IMR-90 (cell line): ENCODE measurements around the gene VAT1L. TPM values are rescaled to one million over a fixed set of nuclear protein-coding genes. Genes with fewer than 3 reads are reported as not detected.

Source experiments
- ATAC-seq: fragments of 200-7000 bp; cut with Tn5 transposase; 2 replicates; pipeline ENCODE4 v1.9.1; 2020; ENCODE audit warnings: low read depth, mild to moderate bottlenecking, moderate library complexity
- BruUV-seq: library from RNA; stranded (reverse); fragments of 400-500 nt; replicated peaks from 2 replicates; lab custom pipeline; 2021; lab: Mats Ljungman, UMichigan
- CTCF ChIA-PET: fragments of 300-600 bp; formaldehyde crosslinking; extraction: SDS; loops from one replicate; lab custom pipeline; 2021; ENCODE audit warnings: antibody characterized with exemption; lab: Yijun Ruan, JAX
- POLR2A ChIA-PET: fragments of 300-600 bp; sonication (Branson Sonifier 250); formaldehyde crosslinking; loops from one replicate; lab custom pipeline; 2022; ENCODE audit warnings: antibody characterized with exemption; ENCODE audit not compliant: unreplicated experiment; lab: Charles Lee
- DNase-seq: peaks from one replicate; pipeline ENCODE4 v3.0.0; 2013
- H2AFZ ChIP-seq: replicated peaks from 2 replicates; pipeline ENCODE3; 2013; ENCODE audit warnings: low read length, mild to moderate bottlenecking; ENCODE audit not compliant: poor library complexity
- H2AK5ac ChIP-seq: 2 replicates; pipeline ENCODE4 v1.6.1; 2013; ENCODE audit warnings: low read depth, low read length, inconsistent platforms
- H2AK9ac ChIP-seq: replicated peaks from 2 replicates; pipeline ENCODE3; 2013; ENCODE audit warnings: mild to moderate bottlenecking, low read depth, low read length, moderate library complexity; ENCODE audit not compliant: poor library complexity
- H2BK120ac ChIP-seq: 2 replicates; pipeline ENCODE4 v1.6.1; 2013; ENCODE audit warnings: low read depth, low read length, inconsistent platforms
- H2BK15ac ChIP-seq: 3 replicates; pipeline ENCODE4 v1.6.1; 2013; ENCODE audit warnings: low read depth, low read length, inconsistent platforms
- H2BK20ac ChIP-seq: 2 replicates; pipeline ENCODE4 v1.6.1; 2013; ENCODE audit warnings: low read depth, mild to moderate bottlenecking, inconsistent platforms, low read length, moderate library complexity
- H2BK5ac ChIP-seq: 2 replicates; pipeline ENCODE4 v1.6.1; 2013; ENCODE audit warnings: mild to moderate bottlenecking, low read depth, low read length, inconsistent platforms; ENCODE audit not compliant: poor library complexity, severe bottlenecking
- H3K14ac ChIP-seq: replicated peaks from 2 replicates; pipeline ENCODE4 v1.6.1; 2013; ENCODE audit warnings: low read depth, low read length, inconsistent platforms
- H3K18ac ChIP-seq: 2 replicates; pipeline ENCODE4 v1.6.1; 2013; ENCODE audit warnings: low read depth, low read length, control low read depth
- H3K23ac ChIP-seq: 2 replicates; pipeline ENCODE4 v1.6.1; 2013; ENCODE audit warnings: low read depth, low read length, inconsistent platforms
- H3K27ac ChIP-seq: 2 replicates; pipeline ENCODE4 v1.5.1; 2013; ENCODE audit warnings: mild to moderate bottlenecking, control low read depth, low read length; ENCODE audit not compliant: insufficient read depth
- H3K27me3 ChIP-seq: 2 replicates; pipeline ENCODE4 v1.6.1; 2013; ENCODE audit warnings: low read length; ENCODE audit not compliant: control insufficient read depth, insufficient read depth
- H3K36me3 ChIP-seq: 2 replicates; pipeline ENCODE4 v1.6.1; 2013; ENCODE audit warnings: low read length, mixed read lengths; ENCODE audit not compliant: control insufficient read depth, insufficient read depth
- H3K4ac ChIP-seq: 2 replicates; pipeline ENCODE4 v1.6.1; 2013; ENCODE audit warnings: low read depth, low read length, inconsistent platforms
- H3K4me1 ChIP-seq: 2 replicates; pipeline ENCODE4 v1.6.1; 2013; ENCODE audit warnings: low read length, mixed read lengths; ENCODE audit not compliant: control insufficient read depth, insufficient read depth
- H3K4me2 ChIP-seq: 2 replicates; pipeline ENCODE4 v1.6.1; 2013; ENCODE audit warnings: low read depth, mild to moderate bottlenecking, control low read depth, low read length, moderate library complexity
- H3K4me3 ChIP-seq: 2 replicates; pipeline ENCODE4 v1.5.1; 2013; ENCODE audit warnings: low read depth, mild to moderate bottlenecking, control low read depth, low read length, moderate library complexity; ENCODE audit not compliant: insufficient read depth
- H3K56ac ChIP-seq: 2 replicates; pipeline ENCODE4 v1.6.1; 2013; ENCODE audit warnings: low read length, inconsistent platforms; ENCODE audit not compliant: insufficient read depth; ENCODE audit errors: extremely low read depth
- H3K79me1 ChIP-seq, 2 experiments: 2 replicates each; pipeline ENCODE4 v1.6.1; 2013; ENCODE audit warnings: low read length in 2 of 2, inconsistent platforms in 1 of 2, low read depth in 1 of 2
- H3K9ac ChIP-seq: 2 replicates; pipeline ENCODE4 v1.6.1; 2013; ENCODE audit warnings: low read depth, low read length, control low read depth
- H3K9me1 ChIP-seq: 2 replicates; pipeline ENCODE4 v1.6.1; 2013; ENCODE audit warnings: low read length, inconsistent platforms; ENCODE audit not compliant: insufficient read depth
- H3K9me3 ChIP-seq: 2 replicates; pipeline ENCODE4 v1.6.1; 2013; ENCODE audit warnings: low read length; ENCODE audit not compliant: control insufficient read depth, insufficient read depth
- H4K20me1 ChIP-seq: 2 replicates; pipeline ENCODE4 v1.6.1; 2013; ENCODE audit warnings: low read length, inconsistent platforms; ENCODE audit not compliant: insufficient read depth
- H4K5ac ChIP-seq: 2 replicates; pipeline ENCODE4 v1.6.1; 2013; ENCODE audit warnings: mild to moderate bottlenecking, low read depth, low read length, control low read depth
- H4K8ac ChIP-seq, 2 experiments: 2 replicates each; pipeline ENCODE4 v1.6.1; 2013; ENCODE audit warnings: low read depth in 2 of 2, low read length in 2 of 2, control low read depth in 1 of 2, inconsistent platforms in 1 of 2
- H4K91ac ChIP-seq: 2 replicates; pipeline ENCODE4 v1.6.1; 2013; ENCODE audit warnings: low read depth, low read length, inconsistent platforms; ENCODE audit not compliant: insufficient read depth
- ELK1 ChIP-seq: fragments of 150-350 bp; IDR thresholded peaks from 2 replicates; pipeline ENCODE4 v1.6.1; 2016; ENCODE audit warnings: low read depth, mild to moderate bottlenecking, low read length, moderate library complexity, borderline replicate concordance
- MAFK ChIP-seq: IDR thresholded peaks from 2 replicates; pipeline ENCODE4 v1.6.1; 2012; ENCODE audit warnings: low read depth, low read length, improper control_type of control experiment
- MAZ ChIP-seq: IDR thresholded peaks from 2 replicates; pipeline ENCODE4 v1.6.1; 2012; ENCODE audit warnings: low read depth, mild to moderate bottlenecking, low read length, improper control_type of control experiment, moderate library complexity, borderline replicate concordance
- RCOR1 ChIP-seq: IDR thresholded peaks from 2 replicates; pipeline ENCODE4 v1.6.1; 2012; ENCODE audit warnings: mild to moderate bottlenecking, low read length, improper control_type of control experiment; ENCODE audit not compliant: insufficient replicate concordance
- USF2 ChIP-seq: fragments of 150-350 bp; IDR thresholded peaks from 2 replicates; pipeline ENCODE4 v1.6.1; 2017; ENCODE audit warnings: mild to moderate bottlenecking, antibody characterized with exemption, low read length, low read depth
- WGBS, 2 experiments: methylation state at CpG; one replicate each; pipeline versions ENCODE4 v1.1.5 to v1.1.7; 2013; ENCODE audit warnings: missing lambda C conversion rate in 2 of 2; ENCODE audit not compliant: insufficient read length in 1 of 2; ENCODE audit errors: extremely low coverage in 2 of 2; 5-methylcytosine and 5-hydroxymethylcytosine counted together
- dilution Hi-C: fragments of 300-500 bp; cut with HindIII; formaldehyde crosslinking; loops from one replicate; pipeline ENCODE4 v1.14.3; 2018; ENCODE audit warnings: low sequenced_read_pairs; ENCODE audit not compliant: unreplicated experiment
- in situ Hi-C: fragments of 300-500 bp; cut with MboI; formaldehyde crosslinking; loops from 3 replicates; pipeline ENCODE4 v1.14.3; 2019; ENCODE audit warnings: low sequenced_read_pairs, inconsistent platforms, mixed read lengths
- intact Hi-C: fragments of 100-400 bp; cut with micrococcal nuclease; formaldehyde crosslinking; loops from 2 replicates; pipeline ENCODE4 v1.10.0; 2022
- polyA plus RNA-seq, 3 experiments: library from polyadenylated mRNA; depleted of rRNA; stranded (reverse); fragments of >200 nt; gene quantifications; 2 replicates each; pipeline ENCODE4 v1.2.3, GENCODE V29; 2012; ENCODE audit warnings: low replicate concordance in 1 of 3
- total RNA-seq: library from RNA; depleted of rRNA; stranded (reverse); fragments of >200 nt; gene quantifications from 2 replicates; pipeline ENCODE4 v1.2.3, GENCODE V29; 2012

Gene VAT1L
- total and polyA plus RNA-seq, 2 of the 4 experiments (the other 2 are of a cell fraction), result 15.4 to 18.5 TPM

- TF ChIP-seq MAZ, result no peak
These were observed 178.9 kb downstream of the VAT1L start (continued) for GRCh38 chr16:77967054-77967904.

GRCh38 chr16:77969861-77970260 is 181.5 kb downstream of the VAT1L start:
- Histone ChIP-seq H4K5ac (no peak overlapping the region), H2AK5ac (no peak overlapping the region), H2BK5ac (no peak overlapping the region), H3K9me3 (no peaks in the 10 kb centered on the region), H3K36me3 (no peaks in the 10 kb centered on the region), H2BK20ac (0 out of 2 replicates have a peak overlapping the region, but pooled peaks have one; percentile 16), H3K27me3 (no peaks in the 10 kb centered on the region), H3K4me3 (no peak overlapping the region), H3K4me1 (no peaks in the 10 kb centered on the region), H3K23ac (no peak overlapping the region), H2BK120ac (no peak overlapping the region), H3K4me2 (no peak overlapping the region), H2AFZ (no peak overlapping the region), H4K91ac (no peak overlapping the region), H4K8ac (no peak overlapping the region), H3K9ac (no peak overlapping the region), H3K27ac (no peak overlapping the region), H3K14ac (no peak overlapping the region), H3K4ac (no peak overlapping the region; the same call in 1 of the 2 replicates), H2AK9ac (no peak overlapping the region), H3K79me1 (no peaks in the 10 kb centered on the region), H3K56ac (no peak overlapping the region), H4K20me1 (no peaks in the 10 kb centered on the region), H3K9me1 (peaks cover 3% of the 10 kb centered on the region; the same call in 1 of the 2 replicates), H3K18ac (no peak overlapping the region), H2BK15ac (no peak overlapping the region)
- CTCF ChIA-PET, result interaction anchor here (1.1 to 3.1 kb wide), 3 partner anchors 33 to 135 kb away, joined by 3 to 13 read pairs (median 3); no protein-coding TSS in a partner anchor
- in situ Hi-C loops (loop anchor here (5.0 kb wide), 1 partner anchor 293 kb away; no protein-coding TSS in a partner anchor), intact Hi-C loops (loop anchor here (2.0 to 10.0 kb wide), 4 partner anchors 33 to 735 kb away; partner anchors contain the start of gene VAT1L), dilution Hi-C loops (no loop called here)
- WGBS, 2 experiments, result no CpG with 5 or more reads among the region's 6 CpGs
- no TSS peak for BruUV-seq
- no peak for DNase-seq
- no peak for ATAC-seq
- POLR2A ChIA-PET, result no interaction called here
- TF ChIP-seq MAFK (no peak), ELK1 (no peak), USF2 (no peak), RCOR1 (no peak)
